ENCODE results near the gene AXL. TPM values are rescaled to one million over a fixed set of nuclear protein-coding genes. Genes with fewer than 3 reads are reported as not detected.
A peak's percentile ranks its signal among the peaks of the same experiment; 100 is the strongest.

AXL gene
- total and polyA plus RNA-seq, 9 of the 15 experiments (the other 6 are each of a cell fraction or from before 2014, with no cell fraction given): 0.80 to 6.6 (median 1.6) TPM

- TF ChIP-seq, protein P1, sequence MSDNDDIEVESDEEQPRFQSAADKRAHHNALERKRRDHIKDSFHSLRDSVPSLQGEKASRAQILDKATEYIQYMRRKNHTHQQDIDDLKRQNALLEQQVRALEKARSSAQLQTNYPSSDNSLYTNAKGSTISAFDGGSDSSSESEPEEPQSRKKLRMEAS (CRISPR knock-in tag; IDR thresholded peaks at IDR 0.05): peak; percentile 66; the same call in 1 of the 2 replicates
- TF ChIP-seq NR2F6 (CRISPR knock-in tag; IDR thresholded peaks at IDR 0.05): no peak
- no peak for TF ChIP-seq XRCC4 (IDR thresholded peaks at IDR 0.05; ENCODE audit: extremely low read depth, insufficient read depth, insufficient read length)
- no peak for TF ChIP-seq SRSF3 (IDR thresholded peaks at IDR 0.05; ENCODE audit: insufficient read depth, low read length)
- TF ChIP-seq ZNF263 (CRISPR knock-in tag; IDR thresholded peaks at IDR 0.05; ENCODE audit: borderline replicate concordance): peak; percentile 49; the same call in 1 of the 2 replicates
- 0 out of 2 replicates have a peak, but pooled peaks have one; percentile 65 for TF ChIP-seq FOXJ2 (tag; IDR thresholded peaks at IDR 0.05)
- peak; percentile 23; the same call in 1 of the 2 replicates for TF ChIP-seq ZBTB33 (CRISPR knock-in tag; IDR thresholded peaks at IDR 0.05)
- no peak for TF ChIP-seq ZNF785 (CRISPR knock-in tag; IDR thresholded peaks at IDR 0.05)
- 0 out of 2 replicates have a peak, but pooled peaks have one; percentile 42 for TF ChIP-seq ZNF589 (CRISPR knock-in tag; IDR thresholded peaks at IDR 0.05; ENCODE audit: low read depth)
- no peak for TF ChIP-seq BCL6 (CRISPR knock-in tag; IDR thresholded peaks at IDR 0.05)
- TF ChIP-seq, protein P2, sequence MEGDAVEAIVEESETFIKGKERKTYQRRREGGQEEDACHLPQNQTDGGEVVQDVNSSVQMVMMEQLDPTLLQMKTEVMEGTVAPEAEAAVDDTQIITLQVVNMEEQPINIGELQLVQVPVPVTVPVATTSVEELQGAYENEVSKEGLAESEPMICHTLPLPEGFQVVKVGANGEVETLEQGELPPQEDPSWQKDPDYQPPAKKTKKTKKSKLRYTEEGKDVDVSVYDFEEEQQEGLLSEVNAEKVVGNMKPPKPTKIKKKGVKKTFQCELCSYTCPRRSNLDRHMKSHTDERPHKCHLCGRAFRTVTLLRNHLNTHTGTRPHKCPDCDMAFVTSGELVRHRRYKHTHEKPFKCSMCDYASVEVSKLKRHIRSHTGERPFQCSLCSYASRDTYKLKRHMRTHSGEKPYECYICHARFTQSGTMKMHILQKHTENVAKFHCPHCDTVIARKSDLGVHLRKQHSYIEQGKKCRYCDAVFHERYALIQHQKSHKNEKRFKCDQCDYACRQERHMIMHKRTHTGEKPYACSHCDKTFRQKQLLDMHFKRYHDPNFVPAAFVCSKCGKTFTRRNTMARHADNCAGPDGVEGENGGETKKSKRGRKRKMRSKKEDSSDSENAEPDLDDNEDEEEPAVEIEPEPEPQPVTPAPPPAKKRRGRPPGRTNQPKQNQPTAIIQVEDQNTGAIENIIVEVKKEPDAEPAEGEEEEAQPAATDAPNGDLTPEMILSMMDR (IDR thresholded peaks at IDR 0.05 in 2 of 3, conservative IDR thresholded peaks at IDR 0.05 in 1 of 3; ENCODE audit: insufficient read depth in 2 of 3, low read depth in 1 of 3, low read length in 3 of 3): no peak
- no peak for TF ChIP-seq SAFB2 (IDR thresholded peaks at IDR 0.05; ENCODE audit: borderline replicate concordance, low read depth, low read length, severe bottlenecking)
- TF ChIP-seq MTA3 (IDR thresholded peaks at IDR 0.05; ENCODE audit: borderline replicate concordance): peak; percentile 95; the same call in 1 of the 2 replicates
- TF ChIP-seq SIX5 (IDR thresholded peaks at IDR 0.05; ENCODE audit: borderline replicate concordance in 1 of 2, insufficient read depth in 1 of 2, low read depth in 1 of 2, low read length in 2 of 2): peak in 1 of 2 experiments; percentile 32; a peak in 1 of 4 replicates
- TF ChIP-seq KDM2B (CRISPR knock-in tag; IDR thresholded peaks at IDR 0.05): no peak
- TF ChIP-seq MYBL2 (IDR thresholded peaks at IDR 0.05; ENCODE audit: low read depth): peak; percentile 13; the same call in 1 of the 2 replicates
- TF ChIP-seq MYBL2 (CRISPR knock-in tag; IDR thresholded peaks at IDR 0.05; ENCODE audit: borderline replicate concordance): no peak
- peak; percentile 80 for TF ChIP-seq MYC (IDR thresholded peaks at IDR 0.05; ENCODE audit: low read depth, low read length)
- peak; percentile 89; the same call in 1 of the 2 replicates for TF ChIP-seq MYC (CRISPR knock-in tag; IDR thresholded peaks at IDR 0.05; ENCODE audit: borderline replicate concordance, low read depth)
- TF ChIP-seq, protein P3, sequence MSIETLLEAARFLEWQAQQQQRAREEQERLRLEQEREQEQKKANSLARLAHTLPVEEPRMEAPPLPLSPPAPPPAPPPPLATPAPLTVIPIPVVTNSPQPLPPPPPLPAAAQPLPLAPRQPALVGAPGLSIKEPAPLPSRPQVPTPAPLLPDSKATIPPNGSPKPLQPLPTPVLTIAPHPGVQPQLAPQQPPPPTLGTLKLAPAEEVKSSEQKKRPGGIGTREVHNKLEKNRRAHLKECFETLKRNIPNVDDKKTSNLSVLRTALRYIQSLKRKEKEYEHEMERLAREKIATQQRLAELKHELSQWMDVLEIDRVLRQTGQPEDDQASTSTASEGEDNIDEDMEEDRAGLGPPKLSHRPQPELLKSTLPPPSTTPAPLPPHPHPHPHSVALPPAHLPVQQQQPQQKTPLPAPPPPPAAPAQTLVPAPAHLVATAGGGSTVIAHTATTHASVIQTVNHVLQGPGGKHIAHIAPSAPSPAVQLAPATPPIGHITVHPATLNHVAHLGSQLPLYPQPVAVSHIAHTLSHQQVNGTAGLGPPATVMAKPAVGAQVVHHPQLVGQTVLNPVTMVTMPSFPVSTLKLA (conservative IDR thresholded peaks at IDR 0.05): peak; percentile 89 to 96
- peak; percentile 76 for TF ChIP-seq ZBTB7A (IDR thresholded peaks at IDR 0.05; ENCODE audit: borderline replicate concordance, control insufficient read depth, low read depth, low read length)
Observed at GRCh38 chr19:41310033-41310831, 91.2 kb downstream of the AXL start, which contains the start of gene CCDC97 (continued).
